ENCODE measurements around the gene KLRC1.
"Not testable (repeated sequence)": the region's sequence is repeated elsewhere in the genome, so short reads cannot be mapped to it uniquely, and the experiment has no call there.

KLRC1 gene

GRCh38 chr12:10453156-10453555 is at the start of gene KLRC1:
TSS of gene KLRC1 (minus strand) at chr12:10453377. CDS start at chr12:10451156, 2,221 bp downstream.
- no peak for DNase-seq

- DNase-seq: no peak
Measured at GRCh38 chr12:10501030-10501429, 47.9 kb upstream of the KLRC1 start.

- no peak for DNase-seq
Measured at GRCh38 chr12:10498042-10498441, 44.9 kb upstream of the KLRC1 start.

GRCh38 chr12:10497602-10498001 is 44.4 kb upstream of the KLRC1 start:
- DNase-seq: no peak

GRCh38 chr12:10491766-10492165 is 38.6 kb upstream of the KLRC1 start:
- no peak for DNase-seq

- DNase-seq: not testable (repeated sequence)
Measured at GRCh38 chr12:10487328-10487727, 34.2 kb upstream of the KLRC1 start.

GRCh38 chr12:10481901-10482300 is 28.7 kb upstream of the KLRC1 start:
- DNase-seq: not testable (repeated sequence)

GRCh38 chr12:10472808-10473207 is 19.6 kb upstream of the KLRC1 start:
- DNase-seq: not testable (repeated sequence)

- DNase-seq: no peak
Measured at GRCh38 chr12:10469701-10470100, 16.5 kb upstream of the KLRC1 start.

- no peak for DNase-seq
Measured at GRCh38 chr12:10466311-10466710, 13.1 kb upstream of the KLRC1 start.

- DNase-seq: no peak
Measured at GRCh38 chr12:10457760-10458159, 4.6 kb upstream of the KLRC1 start.

- no peak for DNase-seq
Measured at GRCh38 chr12:10456856-10457255, 3.7 kb upstream of the KLRC1 start.

- no peak for DNase-seq
Measured at GRCh38 chr12:10455766-10456165, 2.6 kb upstream of the KLRC1 start.

- DNase-seq: no peak
Measured at GRCh38 chr12:10454531-10454930, 1.4 kb upstream of the KLRC1 start.

GRCh38 chr12:10448236-10448635 is 4.9 kb downstream of the KLRC1 start:
- no peak for DNase-seq

- DNase-seq: not testable (repeated sequence)
Measured at GRCh38 chr12:10446052-10446451, 7.1 kb downstream of the KLRC1 start.

GRCh38 chr12:10441144-10441543 is 12.0 kb downstream of the KLRC1 start:
- DNase-seq: not testable (repeated sequence)

GRCh38 chr12:10439608-10440274 is 13.4 kb downstream of the KLRC1 start:
- DNase-seq: not testable (repeated sequence)

GRCh38 chr12:10437601-10438000 is 15.6 kb downstream of the KLRC1 start:
- not testable (repeated sequence) for DNase-seq

- DNase-seq: peak in 1 of 2 donors; percentile 19
Measured at GRCh38 chr12:10435816-10436215, 17.4 kb downstream of the KLRC1 start, which contains the start of gene KLRC2. TSS of gene KLRC2 (minus strand) at chr12:10436010. CDS start at chr12:10435986, 24 bp downstream.

GRCh38 chr12:10430623-10431022 is 22.6 kb downstream of the KLRC1 start:
- DNase-seq: not testable (repeated sequence)

GRCh38 chr12:10425938-10426337 is 27.2 kb downstream of the KLRC1 start:
- DNase-seq: not testable (repeated sequence)

- DNase-seq: not testable (repeated sequence)
Measured at GRCh38 chr12:10424260-10424899, 28.8 kb downstream of the KLRC1 start.

- not testable (repeated sequence) for DNase-seq
Measured at GRCh38 chr12:10422159-10422558, 31.0 kb downstream of the KLRC1 start.
